Placental epithelial cell (primary cell): ENCODE measurements around the gene AP2A2. TPM values are rescaled to one million over a fixed set of nuclear protein-coding genes. Genes with fewer than 3 reads are reported as not detected.

Source experiments
- small RNA-seq: library from RNA; depleted of rRNA; stranded (forward); fragments of <200 nt; gene quantifications from one replicate; pipeline ENCODE3, GENCODE V24; 2012
- total RNA-seq: library from RNA; depleted of rRNA; stranded (reverse); fragments of >200 nt; gene quantifications from 2 replicates; pipeline ENCODE4 v1.2.3, GENCODE V29; 2012

The AP2A2 gene
- 73.9 and 81.3 TPM in 2 replicates for total RNA-seq

GRCh38 chr11:925496-926301 lies at the start of gene AP2A2:
Gene AP2A2 (plus strand): TSS chr11:925870. CDS start chr11:926022, 152 bp downstream.

GRCh38 chr11:910589-911030 lies 15.1 kb upstream of the AP2A2 start, which contains the start of gene CHID1:
Gene CHID1 (minus strand): TSS chr11:910810. CDS start chr11:904816, 5,994 bp downstream.

GRCh38 chr11:1036303-1036923 lies 110.7 kb downstream of the AP2A2 start, which contains the start of gene MUC6:
Gene MUC6 (minus strand): TSS chr11:1036718. CDS start chr11:1036655, 63 bp downstream.

Small RNAs within 50 kb of the gene (small RNA-seq; reads per million reads assigned to genes)
- gene RNU6-1025P = not detected

Other genes with a start within 250 kb of the AP2A2 start
- 16.4 and 21.6 TPM in 2 replicates for gene DEAF1, start 230.6 kb upstream of the AP2A2 start, total RNA-seq
- gene TMEM80, start 230.1 kb upstream of the AP2A2 start, total RNA-seq = 8.2 and 18.8 TPM in 2 replicates
- gene EPS8L2, start 219.6 kb upstream of the AP2A2 start, total RNA-seq = 258 and 411 TPM in 2 replicates
- gene TALDO1, start 178.4 kb upstream of the AP2A2 start, total RNA-seq = 111 and 190 TPM in 2 replicates
- gene GATD1, start 148.4 kb upstream of the AP2A2 start, total RNA-seq = 33.0 and 35.1 TPM in 2 replicates
- gene CEND1, start 135.8 kb upstream of the AP2A2 start, total RNA-seq = not detected in 2 replicates
- 11.4 and 15.2 TPM in 2 replicates for gene SLC25A22, start 127.6 kb upstream of the AP2A2 start, total RNA-seq
- 11.8 and 12.8 TPM in 2 replicates for gene PIDD1, start 120.6 kb upstream of the AP2A2 start, total RNA-seq
- gene RPLP2, start 115.9 kb upstream of the AP2A2 start, total RNA-seq = 151 and 607 TPM in 2 replicates
- gene PNPLA2, start 107.0 kb upstream of the AP2A2 start, total RNA-seq = 25.8 and 26.7 TPM in 2 replicates
- 1.2 and 1.6 TPM in 2 replicates for gene CRACR2B, start 98.0 kb upstream of the AP2A2 start, total RNA-seq
- gene CD151, start 92.9 kb upstream of the AP2A2 start, total RNA-seq = 185 and 598 TPM in 2 replicates
- 60.5 and 91.2 TPM in 2 replicates for gene POLR2L, start 83.3 kb upstream of the AP2A2 start, total RNA-seq
- 30.2 and 88.0 TPM in 2 replicates for gene TSPAN4, start 83.0 kb upstream of the AP2A2 start, total RNA-seq
- gene CHID1, start 15.1 kb upstream of the AP2A2 start, total RNA-seq = 43.6 and 52.9 TPM in 2 replicates
- gene MUC6, start 110.8 kb downstream of the AP2A2 start, total RNA-seq = not detected in 2 replicates
- gene MUC2, start 149.0 kb downstream of the AP2A2 start, total RNA-seq = not detected in 2 replicates
- under 0.01 TPM in 1 of 2 replicates, not detected in the other for gene MUC5AC, start 232.1 kb downstream of the AP2A2 start, total RNA-seq